GM23248 (cell line): Measurements from ENCODE around the gene THSD4.

Experiments used
- EZH2 ChIP-seq: fragments of 200-600 bp; sonication (generic); IDR thresholded peaks from 2 replicates; pipeline ENCODE4 v1.6.1; 2018; ENCODE audit warnings: antibody characterized with exemption, mild to moderate bottlenecking; ENCODE audit not compliant: insufficient read depth, poor library complexity, severe bottlenecking
- EZH2phosphoT487 ChIP-seq: fragments of 200-600 bp; sonication (generic); IDR thresholded peaks from 2 replicates; pipeline ENCODE4 v1.6.1; 2018; ENCODE audit warnings: antibody characterized with exemption, moderate library complexity, mild to moderate bottlenecking, low read depth; ENCODE audit not compliant: insufficient read depth

- TF ChIP-seq EZH2 (no peak), EZH2phosphoT487 (no peak)
These were observed 136.3 kb downstream of the THSD4 start for GRCh38 chr15:71251584-71252043.
